H1 (cell line): ENCODE results near the gene FAM76B. TPM values are rescaled to one million over a fixed set of nuclear protein-coding genes. Genes with fewer than 3 reads are reported as not detected.

Source experiments
- CTCF ChIA-PET: fragments of 300-600 bp; sonication (Branson Sonifier 250); formaldehyde crosslinking; loops from one replicate; lab custom pipeline; 2021; ENCODE audit not compliant: partially characterized antibody; lab: Charles Lee
- POLR2A ChIA-PET: fragments of 300-600 bp; sonication (Branson Sonifier 250); formaldehyde crosslinking; loops from one replicate; lab custom pipeline; 2021; ENCODE audit warnings: inconsistent platforms; ENCODE audit not compliant: partially characterized antibody; lab: Charles Lee
- DNase-seq, 2 experiments: peaks; one replicate each; pipeline versions ENCODE4 v3.0.0 to v3.0.0-alpha.2; 2010 to 2022; ENCODE audit warnings: low spot score in 2 of 2, low read depth in 1 of 2, mixed read lengths in 1 of 2
- FAIRE-seq: peaks from 2 replicates; lab custom pipeline; 2011; peaks lifted over from hg19 to GRCh38; lab: Jason Lieb, UNC
- H2AFZ ChIP-seq: 2 replicates; pipeline ENCODE4 v1.8.1; 2012; ENCODE audit warnings: low read length, inconsistent platforms
- H2AK5ac ChIP-seq: 2 replicates; pipeline ENCODE4 v1.6.1; 2013; ENCODE audit warnings: low read depth, low read length
- H2BK120ac ChIP-seq: replicated peaks from 2 replicates; pipeline ENCODE3; 2013; ENCODE audit warnings: low read depth, low read length, inconsistent platforms
- H2BK12ac ChIP-seq: 2 replicates; pipeline ENCODE4 v1.6.1; 2013; ENCODE audit warnings: low read depth, low read length
- H2BK15ac ChIP-seq: 2 replicates; pipeline ENCODE4 v1.6.1; 2013; ENCODE audit warnings: low read length
- H2BK20ac ChIP-seq: 2 replicates; pipeline ENCODE4 v1.6.1; 2013; ENCODE audit warnings: low read length
- H2BK5ac ChIP-seq: 2 replicates; pipeline ENCODE4 v1.6.1; 2013; ENCODE audit warnings: low read depth, low read length
- H3K14ac ChIP-seq: 2 replicates; pipeline ENCODE4 v1.6.1; 2013; ENCODE audit warnings: inconsistent platforms; ENCODE audit not compliant: insufficient read length
- H3K18ac ChIP-seq: 2 replicates; pipeline ENCODE4 v1.6.1; 2013; ENCODE audit warnings: low read length; ENCODE audit errors: extremely low read depth
- H3K23ac ChIP-seq: 2 replicates; pipeline ENCODE4 v1.6.1; 2013; ENCODE audit warnings: inconsistent platforms; ENCODE audit not compliant: insufficient read length
- H3K23me2 ChIP-seq: 2 replicates; pipeline ENCODE4 v1.6.1; 2013; ENCODE audit warnings: low read depth, low read length
- H3K27ac ChIP-seq: 2 replicates; pipeline ENCODE4 v1.6.1; 2011; ENCODE audit warnings: low read depth, low read length, inconsistent platforms
- H3K27me3 ChIP-seq, 4 experiments: replicated peaks in 1 of 4; 1 replicate in 1 of 4; 2 replicates in 3 of 4; pipeline versions ENCODE4 v1.6.1 to v1.8.1; 2011 to 2013; ENCODE audit warnings: low read length in 3 of 4, mild to moderate bottlenecking in 3 of 4, inconsistent platforms in 2 of 4, mixed read lengths in 2 of 4, moderate library complexity in 1 of 4; ENCODE audit not compliant: control insufficient read depth in 3 of 4, insufficient read depth in 3 of 4; ENCODE audit errors: extremely low read depth in 1 of 4
- H3K36me3 ChIP-seq, 4 experiments: 2 replicates each; pipeline versions ENCODE4 v1.6.1 to v1.8.1; 2011 to 2013; ENCODE audit warnings: mild to moderate bottlenecking in 4 of 4, low read length in 3 of 4, moderate library complexity in 2 of 4, control low read depth in 1 of 4, inconsistent platforms in 1 of 4; ENCODE audit not compliant: insufficient read depth in 4 of 4, control insufficient read depth in 2 of 4
- H3K4ac ChIP-seq: replicated peaks from 2 replicates; pipeline ENCODE3; 2013; ENCODE audit warnings: low read length, low read depth, mixed read lengths, inconsistent platforms; ENCODE audit not compliant: insufficient read length
- H3K4me1 ChIP-seq, 4 experiments: replicated peaks in 1 of 4; 1 replicate in 1 of 4; 2 replicates in 3 of 4; pipeline versions ENCODE4 v1.6.1 to v1.8.1; 2011 to 2013; ENCODE audit warnings: low read length in 3 of 4, inconsistent platforms in 2 of 4, mixed read lengths in 1 of 4; ENCODE audit not compliant: insufficient read depth in 4 of 4, control insufficient read depth in 3 of 4
- H3K4me2 ChIP-seq, 2 experiments: 2 replicates each; pipeline versions ENCODE4 v1.6.1 to v1.8.1; 2011 to 2013; ENCODE audit warnings: low read depth in 2 of 2, low read length in 2 of 2, control low read depth in 1 of 2, inconsistent platforms in 1 of 2, mild to moderate bottlenecking in 1 of 2; ENCODE audit not compliant: insufficient read depth in 1 of 2
- H3K4me3 ChIP-seq, 4 experiments: fragments of 200-600, 300-600 bp in 1 of 4; sonication (generic), shearing (Covaris generic), sonication (Bioruptor Twin) in 1 of 4; 2 replicates each; pipeline versions ENCODE4 v1.5.1 to v1.8.1; 2011 to 2016; ENCODE audit warnings: low read length in 4 of 4, low read depth in 3 of 4, control low read depth in 2 of 4, inconsistent platforms in 2 of 4, mild to moderate bottlenecking in 2 of 4, mixed read lengths in 1 of 4, moderate library complexity in 1 of 4; ENCODE audit not compliant: insufficient read depth in 2 of 4; ENCODE audit errors: extremely low read depth in 1 of 4
- H3K56ac ChIP-seq: replicated peaks from 2 replicates; pipeline ENCODE3; 2013; ENCODE audit warnings: low read depth, mild to moderate bottlenecking, mixed read lengths, low read length, inconsistent platforms; ENCODE audit not compliant: insufficient read length
- H3K79me1 ChIP-seq: 2 replicates; pipeline ENCODE4 v1.6.1; 2013; ENCODE audit warnings: low read depth, low read length, control low read depth
- H3K79me2 ChIP-seq, 2 experiments: 2 replicates each; pipeline versions ENCODE4 v1.6.1 to v1.8.1; 2012 to 2013; ENCODE audit warnings: low read length in 2 of 2, mild to moderate bottlenecking in 2 of 2, inconsistent platforms in 1 of 2; ENCODE audit not compliant: insufficient read depth in 2 of 2, control insufficient read depth in 1 of 2
- H3K9ac ChIP-seq, 4 experiments: replicated peaks in 1 of 4; 1 replicate in 1 of 4; 2 replicates in 3 of 4; pipeline versions ENCODE4 v1.6.1 to v1.8.1; 2011 to 2013; ENCODE audit warnings: low read depth in 3 of 4, low read length in 3 of 4, control low read depth in 2 of 4, mild to moderate bottlenecking in 2 of 4, moderate library complexity in 2 of 4, inconsistent platforms in 1 of 4; ENCODE audit errors: extremely low read depth in 1 of 4
- H3K9me3 ChIP-seq, 2 experiments: 2 replicates each; pipeline versions ENCODE4 v1.6.1 to v1.8.1; 2012 to 2013; ENCODE audit warnings: mild to moderate bottlenecking in 2 of 2, moderate library complexity in 2 of 2, control low read depth in 1 of 2, inconsistent platforms in 1 of 2, low read depth in 1 of 2, low read length in 1 of 2, mixed read lengths in 1 of 2; ENCODE audit not compliant: insufficient read depth in 2 of 2
- H4K20me1 ChIP-seq, 2 experiments: replicated peaks in 1 of 2; 2 replicates each; pipeline versions ENCODE3 to v1.8.1; 2011 to 2013; ENCODE audit warnings: inconsistent platforms in 2 of 2, low read length in 2 of 2, mild to moderate bottlenecking in 1 of 2; ENCODE audit not compliant: insufficient read depth in 2 of 2, control insufficient read depth in 1 of 2
- H4K5ac ChIP-seq: 2 replicates; pipeline ENCODE4 v1.6.1; 2013; ENCODE audit warnings: low read length, low read depth, mixed read lengths, inconsistent platforms; ENCODE audit not compliant: insufficient read length
- H4K8ac ChIP-seq: 2 replicates; pipeline ENCODE4 v1.8.0; 2013; ENCODE audit warnings: mild to moderate bottlenecking, moderate library complexity, low read length, inconsistent platforms; ENCODE audit not compliant: insufficient read depth; ENCODE audit errors: extremely low read depth
- H4K91ac ChIP-seq: replicated peaks from 2 replicates; pipeline ENCODE3; 2013; ENCODE audit warnings: low read length, mixed read lengths, inconsistent platforms; ENCODE audit not compliant: insufficient read length
- CBX8 ChIP-seq: fragments of 300-800, 300-1000 bp; sonication (generic); IDR thresholded peaks from 2 replicates; pipeline ENCODE4 v1.7.1; 2016; ENCODE audit warnings: low read depth, low read length, borderline replicate concordance
- CEBPB ChIP-seq: IDR thresholded peaks from 2 replicates; pipeline ENCODE4 v1.6.1; 2012; ENCODE audit warnings: low read depth, low read length
- CTBP2 ChIP-seq: IDR thresholded peaks from 2 replicates; pipeline ENCODE4 v1.7.0; 2011; ENCODE audit warnings: borderline replicate concordance, mild to moderate bottlenecking, moderate library complexity, mixed read lengths, low read length; ENCODE audit not compliant: insufficient read depth, insufficient read length
- HDAC2 ChIP-seq, 2 experiments: fragments of 300-600 bp in 1 of 2; sonication (generic) in 1 of 2; IDR thresholded peaks; 2 replicates each; pipeline ENCODE4 v1.6.1; 2011 to 2012; ENCODE audit warnings: low read depth in 2 of 2, low read length in 2 of 2, mild to moderate bottlenecking in 2 of 2, moderate library complexity in 2 of 2, borderline replicate concordance in 1 of 2, inconsistent platforms in 1 of 2
- MAFK ChIP-seq: IDR thresholded peaks from 2 replicates; pipeline ENCODE4 v1.6.1; 2012; ENCODE audit warnings: low read depth, mild to moderate bottlenecking, improper control_type of control experiment, low read length
- WGBS, 2 experiments: shearing (Covaris generic) in 1 of 2; methylation state at CpG; one replicate each; pipeline versions ENCODE4 v1.1.6 to v1.1.7; 2013 to 2015; ENCODE audit warnings: low lambda C conversion rate in 2 of 2, mixed read lengths in 2 of 2, inconsistent platforms in 1 of 2, low coverage in 1 of 2, missing lambda C conversion rate in 1 of 2; ENCODE audit not compliant: insufficient replicate concordance in 2 of 2, insufficient coverage in 1 of 2, insufficient read length in 1 of 2; ENCODE audit errors: extremely low coverage in 1 of 2, missing lambda C conversion rate in 1 of 2; 5-methylcytosine and 5-hydroxymethylcytosine counted together
- polyA plus RNA-seq, 7 experiments: library from polyadenylated mRNA; depleted of rRNA in 3 of 7; stranded (reverse) in 5 of 7; unstranded in 2 of 7; fragments of >200 nt in 5 of 7; fragments of 200-250 nt in 2 of 7; gene quantifications; 1 replicate in 5 of 7; 2 replicates in 1 of 7; 4 replicates in 1 of 7; pipeline versions ENCODE4 v1.2.1 to v1.2.3, GENCODE V29; 2011 to 2013; ENCODE audit warnings: missing spikeins in 2 of 7, mixed read lengths in 2 of 7
- total RNA-seq: library from RNA; stranded (reverse); fragmentation: NEBNext Ultra II Directional; extraction: Animal tissue kit (Norgen Biotek cat#: 25700); gene quantifications from 2 replicates; pipeline ENCODE4 v1.2.1, GENCODE V29; 2021

Gene FAM76B
- total and polyA plus RNA-seq, 2 of the 8 experiments (the other 6 are each of a cell fraction or from before 2014, with no cell fraction given): 11.0 to 22.3 TPM

DNA sequence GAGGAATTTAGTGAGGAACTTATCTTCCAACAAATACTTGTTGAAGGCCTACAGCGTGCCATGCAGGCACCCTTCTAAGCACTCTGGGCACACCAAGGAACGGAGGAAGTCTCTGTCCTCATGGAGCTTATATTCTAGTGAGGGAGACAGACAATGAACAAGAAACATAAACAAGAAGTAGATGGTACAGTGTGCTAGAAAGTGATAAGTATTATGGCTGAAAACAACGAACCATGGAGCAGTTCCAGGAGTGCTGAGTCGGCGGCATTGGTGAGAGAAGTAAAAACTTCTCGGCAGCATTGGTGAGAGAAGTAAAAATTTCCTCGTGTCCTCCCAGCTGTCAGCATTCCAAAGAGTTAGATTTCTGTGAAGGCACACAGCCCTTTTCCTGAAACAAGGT is 53.2 kb downstream of the FAM76B start:
- H3K4ac ChIP-seq: no peak overlapping the region
- 79% methylated on average over 7 of the region's 7 CpGs; no CpG with 5 or more reads in 1 of the 2 experiments for WGBS, 2 experiments
- H3K36me3 ChIP-seq: no peaks in the 10 kb centered on the region
- no peaks in the 10 kb centered on the region for H3K79me1 ChIP-seq
- H2BK5ac ChIP-seq: no peak overlapping the region
- H2BK20ac ChIP-seq: no peak overlapping the region
- H4K8ac ChIP-seq: no peak overlapping the region
- H3K23me2 ChIP-seq: peaks cover 1% of the 10 kb centered on the region; the same call in 1 of the 2 replicates
- H3K4me1 ChIP-seq: no peaks in the 10 kb centered on the region; a peak in 1 of 7 replicates
- no peaks in the 10 kb centered on the region for H4K20me1 ChIP-seq
- no peaks in the 10 kb centered on the region for H3K79me2 ChIP-seq
- H4K91ac ChIP-seq: no peak overlapping the region
- H3K4me2 ChIP-seq: no peak overlapping the region
- no peak overlapping the region for H3K4me3 ChIP-seq
- TF ChIP-seq CEBPB (no peak), CTBP2 (no peak), CBX8 (no peak), MAFK (peak; percentile 82), HDAC2 (IDR thresholded peaks at IDR 0.05; ENCODE audit: borderline replicate concordance in 1 of 2, low read depth in 2 of 2, low read length in 2 of 2) (no peak)
- no peak overlapping the region for H3K14ac ChIP-seq
- H3K9ac ChIP-seq: no peak overlapping the region
- H2BK120ac ChIP-seq: no peak overlapping the region
- H3K23ac ChIP-seq: no peak overlapping the region
- no peak overlapping the region for H4K5ac ChIP-seq
- H3K27ac ChIP-seq: no peak overlapping the region
- ChIA-PET POLR2A (no interaction called here), CTCF (interaction anchor here (0.6 to 4.2 kb wide), 9 partner anchors 10 to 599 kb away, joined by 3 to 15 read pairs (median 4); no protein-coding TSS in a partner anchor)
- H2AFZ ChIP-seq: no peak overlapping the region
- no peak overlapping the region for H2BK12ac ChIP-seq
- H3K9me3 ChIP-seq: no peaks in the 10 kb centered on the region
- H3K18ac ChIP-seq: no peak overlapping the region
- no peak for DNase-seq
- H3K27me3 ChIP-seq: no peaks in the 10 kb centered on the region
- no peak overlapping the region for H2BK15ac ChIP-seq
- H3K56ac ChIP-seq: no peak overlapping the region
- no peak for FAIRE-seq
- H2AK5ac ChIP-seq: no peak overlapping the region
